Left ventricle myocardium inferior (tissue), 1 donor: ENCODE measurements around the gene TP53BP2. TPM values are rescaled to one million over a fixed set of nuclear protein-coding genes. Genes with fewer than 3 reads are reported as not detected.
"Not testable (repeated sequence)": the region's sequence is repeated elsewhere in the genome, so short reads cannot be mapped to it uniquely, and the experiment has no call there.

Experiments used
- DNase-seq: peaks from one replicate; pipeline ENCODE4 v3.0.0-alpha.2; 2020
- H3K27ac ChIP-seq: fragments of 200-600 bp; replicated peaks from 2 replicates; pipeline ENCODE4 v1.8.0; 2021
- H3K27me3 ChIP-seq: fragments of 200-600 bp; 2 replicates; pipeline ENCODE4 v1.8.0; 2021; ENCODE audit warnings: low read depth
- H3K36me3 ChIP-seq: fragments of 200-600 bp; 2 replicates; pipeline ENCODE4 v1.8.0; 2021
- H3K4me1 ChIP-seq: fragments of 200-600 bp; 2 replicates; pipeline ENCODE4 v1.8.0; 2021
- H3K4me3 ChIP-seq: fragments of 200-600 bp; 2 replicates; pipeline ENCODE4 v1.8.0; 2021; ENCODE audit warnings: mild to moderate bottlenecking, moderate library complexity
- H3K9me3 ChIP-seq: fragments of 200-600 bp; replicated peaks from 2 replicates; pipeline ENCODE4 v1.8.0; 2021
- intact Hi-C: fragments of 100-400 bp; cut with micrococcal nuclease; formaldehyde crosslinking; loops from one replicate; pipeline ENCODE4 v1.11.0; 2022
- total RNA-seq: library from RNA; stranded (reverse); fragmentation: NEBNext Ultra II Directional; extraction: Animal tissue kit (Norgen Biotek cat#: 25700); gene quantifications from one replicate; pipeline ENCODE4 v1.2.1, GENCODE V29; 2021
- TF ChIP-seq, protein P1 (sequence below): fragments of 200-600 bp; IDR thresholded peaks from 2 replicates; pipeline ENCODE4 v1.8.0; 2021; ENCODE audit warnings: antibody characterized with exemption, mild to moderate bottlenecking, borderline replicate concordance
- donor health status: DM: no; HTN: yes; CAD: no; lungs with severe emphysema.

Gene TP53BP2
- total RNA-seq, 1 donor from 2014 or later, result 19.0 TPM

DNA sequence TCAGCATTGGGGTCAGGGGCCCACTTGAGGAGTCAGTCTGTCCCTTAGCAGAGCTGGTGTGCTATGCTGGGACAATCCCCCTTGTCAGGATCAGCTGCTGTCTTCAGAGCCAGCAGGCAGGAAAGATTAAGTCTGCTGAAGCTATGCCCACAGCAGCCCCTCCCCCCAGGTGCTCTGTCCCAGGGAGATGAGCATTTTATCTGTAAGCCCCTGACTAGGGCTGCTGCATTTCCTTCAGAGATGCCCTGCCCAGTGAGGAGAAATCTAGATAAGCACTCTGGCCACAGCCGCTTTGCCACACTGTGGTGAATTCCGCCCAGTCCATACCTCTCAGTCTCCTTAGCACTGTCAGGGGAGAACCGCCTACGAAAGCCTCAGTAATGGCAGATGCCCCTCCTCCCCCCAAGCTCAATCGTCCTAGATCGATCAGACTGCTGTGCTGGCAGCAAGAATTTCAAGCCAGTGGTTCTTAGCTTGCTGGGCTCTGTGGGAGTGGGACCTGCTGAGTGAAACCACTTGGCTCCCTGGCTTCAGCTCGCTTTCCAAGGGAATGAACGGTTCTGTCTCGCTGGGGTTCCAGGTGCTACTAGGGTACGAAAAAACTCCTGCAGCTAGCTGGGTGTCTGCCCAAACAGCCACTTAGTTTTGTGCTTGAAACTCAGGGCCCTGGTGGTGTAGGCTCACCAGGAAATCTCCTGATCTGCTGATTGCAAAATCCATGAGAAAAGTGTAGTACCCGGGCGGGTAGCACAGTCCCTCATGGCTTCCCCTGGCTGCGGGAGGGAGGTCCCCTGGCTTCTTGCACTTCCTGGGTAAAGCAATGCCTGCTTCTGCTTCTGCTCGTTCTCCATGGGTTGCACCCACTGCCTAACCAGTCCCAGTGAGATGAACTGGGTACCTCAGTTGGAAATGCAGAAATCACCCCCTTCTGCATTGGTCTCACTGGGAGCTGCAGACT is 25.1 kb upstream of the TP53BP2 start:
- H3K4me1 ChIP-seq, result no peaks in the 10 kb centered on the region
- H3K27ac ChIP-seq, result no peak overlapping the region
- intact Hi-C loops, result no loop called here
- H3K4me3 ChIP-seq, result no peak overlapping the region
- H3K27me3 ChIP-seq, result peaks cover 15% of the 10 kb centered on the region
- TF ChIP-seq, protein P1, sequence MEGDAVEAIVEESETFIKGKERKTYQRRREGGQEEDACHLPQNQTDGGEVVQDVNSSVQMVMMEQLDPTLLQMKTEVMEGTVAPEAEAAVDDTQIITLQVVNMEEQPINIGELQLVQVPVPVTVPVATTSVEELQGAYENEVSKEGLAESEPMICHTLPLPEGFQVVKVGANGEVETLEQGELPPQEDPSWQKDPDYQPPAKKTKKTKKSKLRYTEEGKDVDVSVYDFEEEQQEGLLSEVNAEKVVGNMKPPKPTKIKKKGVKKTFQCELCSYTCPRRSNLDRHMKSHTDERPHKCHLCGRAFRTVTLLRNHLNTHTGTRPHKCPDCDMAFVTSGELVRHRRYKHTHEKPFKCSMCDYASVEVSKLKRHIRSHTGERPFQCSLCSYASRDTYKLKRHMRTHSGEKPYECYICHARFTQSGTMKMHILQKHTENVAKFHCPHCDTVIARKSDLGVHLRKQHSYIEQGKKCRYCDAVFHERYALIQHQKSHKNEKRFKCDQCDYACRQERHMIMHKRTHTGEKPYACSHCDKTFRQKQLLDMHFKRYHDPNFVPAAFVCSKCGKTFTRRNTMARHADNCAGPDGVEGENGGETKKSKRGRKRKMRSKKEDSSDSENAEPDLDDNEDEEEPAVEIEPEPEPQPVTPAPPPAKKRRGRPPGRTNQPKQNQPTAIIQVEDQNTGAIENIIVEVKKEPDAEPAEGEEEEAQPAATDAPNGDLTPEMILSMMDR, result no peak
- DNase-seq, result no peak
- H3K36me3 ChIP-seq, result no peaks in the 10 kb centered on the region
- H3K9me3 ChIP-seq, result no peaks in the 10 kb centered on the region

DNA sequence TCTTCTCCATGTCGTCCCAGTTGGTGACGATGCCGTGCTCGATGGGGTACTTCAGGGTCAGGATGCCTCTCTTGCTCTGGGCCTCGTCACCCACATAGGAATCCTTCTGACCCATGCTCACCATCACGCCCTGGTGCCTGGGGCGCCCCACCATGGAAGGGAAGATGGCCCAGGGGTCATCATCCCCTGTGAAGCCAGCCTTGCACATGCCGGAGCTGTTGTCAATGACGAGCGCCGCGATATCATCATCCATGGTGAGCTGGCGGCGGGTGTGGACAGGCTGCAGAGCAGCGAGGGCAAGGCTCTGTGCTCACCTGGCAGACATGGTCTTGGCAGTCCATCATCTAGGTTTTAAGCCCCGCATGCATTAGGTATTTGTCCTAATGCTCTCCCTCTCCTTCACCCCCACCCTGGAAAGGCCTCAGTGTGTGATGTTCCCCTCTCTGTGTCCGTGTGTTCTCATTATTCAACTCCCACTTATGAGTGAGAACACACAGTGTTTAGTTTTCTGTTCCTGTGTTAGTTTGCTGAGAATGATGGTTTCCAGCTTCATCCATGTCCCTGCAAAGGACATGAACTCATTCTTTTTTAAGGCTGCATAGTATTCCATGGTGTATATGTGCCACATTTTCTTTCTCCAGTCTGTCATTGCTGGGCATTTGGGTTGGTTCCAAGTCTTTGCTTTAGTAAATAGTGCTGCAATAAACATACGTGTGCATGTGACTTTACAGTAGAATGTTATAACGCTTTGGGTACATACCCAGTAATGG is 19.0 kb upstream of the TP53BP2 start:
- H3K4me1 ChIP-seq, intact Hi-C loops, H3K27ac ChIP-seq, H3K9me3 ChIP-seq, DNase-seq, H3K4me3 ChIP-seq, H3K27me3 ChIP-seq, H3K36me3 ChIP-seq: not testable (repeated sequence)

DNA sequence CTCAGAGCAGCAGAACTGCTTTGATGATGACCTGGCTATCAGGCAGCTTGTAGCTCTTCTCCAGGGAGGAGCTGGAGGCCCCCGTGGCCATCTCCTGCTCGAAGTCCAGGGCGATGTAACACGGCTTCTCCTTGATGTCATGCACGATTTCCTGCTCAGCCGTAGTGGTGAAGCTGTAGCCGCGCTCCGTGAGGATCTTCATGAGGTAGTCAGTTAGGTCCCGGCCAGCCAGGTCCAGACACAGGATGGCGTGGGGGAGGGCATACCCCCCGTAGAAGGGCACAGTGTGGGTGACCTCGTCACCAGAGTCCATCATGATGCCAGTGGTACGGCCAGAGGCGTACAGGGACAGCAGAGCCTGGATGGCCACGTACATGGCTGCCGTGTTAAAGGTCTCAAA is 18.3 kb upstream of the TP53BP2 start:
- TF ChIP-seq, protein P1, result no peak
- no peak for DNase-seq
- intact Hi-C loops, result no loop called here

DNA sequence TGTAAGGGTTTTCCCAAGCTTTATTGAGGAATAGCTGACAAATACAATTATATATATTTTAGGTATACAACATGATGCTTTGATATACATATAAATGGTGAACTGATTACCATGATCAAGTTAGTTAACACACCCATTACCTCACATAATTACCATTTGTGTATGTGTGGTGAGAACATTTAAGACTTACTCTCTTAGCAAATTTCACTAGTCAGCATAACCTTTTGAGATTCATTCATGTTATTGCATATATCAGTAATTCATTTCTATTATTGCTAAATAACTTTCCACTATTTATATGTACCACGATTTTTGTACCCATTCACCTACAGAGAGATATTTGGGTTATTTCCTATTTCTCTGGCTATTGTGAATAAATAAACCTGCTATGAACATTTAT is 16.2 kb upstream of the TP53BP2 start:
- DNase-seq, result no peak
- TF ChIP-seq, protein P1, result no peak
- H3K9me3 ChIP-seq, result no peaks in the 10 kb centered on the region
- no peaks in the 10 kb centered on the region for H3K36me3 ChIP-seq
- no peak overlapping the region for H3K4me3 ChIP-seq
- intact Hi-C loops, result no loop called here
- no peaks in the 10 kb centered on the region for H3K4me1 ChIP-seq
- peaks cover 4% of the 10 kb centered on the region for H3K27me3 ChIP-seq
- no peak overlapping the region for H3K27ac ChIP-seq

More for the DNA sequence above, 18.3 kb upstream of the TP53BP2 start:
- Histone ChIP-seq H3K4me3 (no peak overlapping the region), H3K36me3 (no peaks in the 10 kb centered on the region), H3K27ac (no peak overlapping the region), H3K4me1 (no peaks in the 10 kb centered on the region), H3K27me3 (no peaks in the 10 kb centered on the region), H3K9me3 (no peaks in the 10 kb centered on the region)

DNA sequence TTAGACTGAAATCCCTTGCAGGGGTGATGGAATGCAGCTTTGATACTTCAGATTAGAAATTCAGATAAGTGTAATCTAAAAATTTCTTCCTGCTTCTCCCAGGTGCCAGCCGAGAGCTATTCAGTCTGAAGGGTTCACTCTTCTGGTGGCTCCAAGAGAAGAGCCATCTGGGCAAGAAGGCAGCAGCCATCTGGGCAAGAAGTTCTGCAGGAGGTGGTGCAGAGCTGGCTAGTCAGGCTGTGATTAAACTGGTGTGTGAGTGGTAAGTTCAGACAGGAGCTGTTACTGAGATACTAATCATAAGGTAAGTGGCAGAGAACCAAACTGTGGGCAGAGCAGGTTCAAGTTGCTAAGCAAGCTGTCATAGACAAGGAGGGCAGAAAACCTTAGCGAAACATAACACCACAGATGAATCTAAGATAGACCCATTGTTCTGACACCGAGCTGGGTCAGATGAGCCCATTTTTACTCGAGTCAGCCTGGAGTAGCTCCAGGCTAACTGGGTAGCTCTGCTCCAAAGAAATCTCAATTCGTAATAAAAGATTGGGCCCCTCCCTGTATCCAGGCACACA is 14.4 kb upstream of the TP53BP2 start:
- Histone ChIP-seq H3K27me3 (peaks cover 4% of the 10 kb centered on the region), H3K36me3 (no peaks in the 10 kb centered on the region), H3K27ac (no peak overlapping the region), H3K4me3 (no peak overlapping the region), H3K9me3 (no peaks in the 10 kb centered on the region), H3K4me1 (no peaks in the 10 kb centered on the region)
- TF ChIP-seq, protein P1, result no peak
- intact Hi-C loops, result no loop called here
- no peak for DNase-seq
